IMR-90 (cell line): ENCODE data around the gene SVIL.

Experiments used
- CTCF ChIP-seq: conservative IDR thresholded peaks from 2 replicates; pipeline ENCODE4 v1.5.1; 2012; ENCODE audit warnings: mild to moderate bottlenecking, low read depth, low read length, improper control_type of control experiment
- MAFK ChIP-seq: IDR thresholded peaks from 2 replicates; pipeline ENCODE4 v1.6.1; 2012; ENCODE audit warnings: low read depth, low read length, improper control_type of control experiment
- RAD21 ChIP-seq: IDR thresholded peaks from 2 replicates; pipeline ENCODE4 v1.6.1; 2012; ENCODE audit warnings: low read length, improper control_type of control experiment
- RCOR1 ChIP-seq: IDR thresholded peaks from 2 replicates; pipeline ENCODE4 v1.6.1; 2012; ENCODE audit warnings: mild to moderate bottlenecking, low read length, improper control_type of control experiment; ENCODE audit not compliant: insufficient replicate concordance
- RFX5 ChIP-seq: IDR thresholded peaks from 2 replicates; pipeline ENCODE4 v1.8.0; 2012; ENCODE audit warnings: low read depth, mild to moderate bottlenecking, low read length, moderate library complexity

DNA sequence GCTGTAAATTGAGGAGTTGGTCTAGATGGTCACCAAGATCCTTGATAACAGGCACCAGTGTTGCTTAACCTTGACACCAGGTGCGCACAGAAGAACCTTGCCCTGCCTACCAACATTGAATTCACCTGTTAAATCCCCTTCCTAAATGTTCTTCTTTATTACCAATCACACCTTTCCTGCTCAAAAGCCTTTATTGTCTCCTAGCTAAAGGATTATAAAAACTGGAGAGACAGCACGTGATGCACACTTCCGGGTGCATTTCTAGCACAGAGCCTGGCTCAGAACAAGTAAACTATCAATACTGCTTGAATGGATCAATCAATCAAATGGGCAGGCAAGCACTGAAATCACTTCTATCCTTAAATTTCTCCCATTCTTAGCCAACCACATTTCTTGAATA is 56.3 kb downstream of the SVIL start:
- TF ChIP-seq CTCF: no peak
- no peak for TF ChIP-seq RCOR1
- TF ChIP-seq MAFK: no peak
- TF ChIP-seq RAD21: no peak
- TF ChIP-seq RFX5: no peak
